Right lobe of liver (tissue), 6 donors: ENCODE results near the gene TNIK. TPM values are rescaled to one million over a fixed set of nuclear protein-coding genes. Genes with fewer than 3 reads are reported as not detected.

Experiments
- ATAC-seq, 4 donors: fragments of 200-7000 bp; cut with Tn5 transposase; one replicate each; pipeline ENCODE4 v1.9.1; 2020; ENCODE audit warnings: mild to moderate bottlenecking in 4 of 4, moderate library complexity in 4 of 4
- DNase-seq, 3 donors: peaks; one replicate each; pipeline ENCODE4 v3.0.0-alpha.2; 2020
- H3K27ac ChIP-seq, 3 donors: fragments of 200-600 bp; one replicate each; pipeline ENCODE4 v1.8.0; 2022
- H3K27me3 ChIP-seq, 2 donors: fragments of 200-600 bp; one replicate each; pipeline ENCODE4 v1.8.0; 2022
- H3K36me3 ChIP-seq, 4 donors: fragments of 200-600 bp; sonication (generic) in 1 of 4; one replicate each; pipeline versions ENCODE4 v1.5.1 to v1.8.0; 2017 to 2022; ENCODE audit warnings: control low read depth in 1 of 4
- H3K4me1 ChIP-seq, 4 donors: fragments of 200-600 bp; sonication (generic) in 1 of 4; one replicate each; pipeline versions ENCODE4 v1.5.1 to v1.8.0; 2017 to 2022; ENCODE audit warnings: control low read depth in 1 of 4
- H3K4me3 ChIP-seq, 3 donors: fragments of 200-600 bp; one replicate each; pipeline ENCODE4 v1.8.0; 2022
- H3K9me3 ChIP-seq, 4 donors: fragments of 200-600 bp; sonication (generic) in 1 of 4; one replicate each; pipeline versions ENCODE4 v1.5.1 to v1.8.0; 2017 to 2022; ENCODE audit warnings: control low read depth in 1 of 4
- CTCF ChIP-seq, 4 donors: fragments of 200-600 bp in 3 of 4; fragments of 450-650 bp in 1 of 4; IDR thresholded peaks; one replicate each; pipeline versions ENCODE4 v1.5.1 to v1.8.0; 2016 to 2022; ENCODE audit warnings: antibody characterized with exemption in 4 of 4, mild to moderate bottlenecking in 2 of 4
- POLR2A ChIP-seq: fragments of 450-650 bp; IDR thresholded peaks from one replicate; pipeline ENCODE4 v1.6.1; 2017; ENCODE audit warnings: antibody characterized with exemption, mild to moderate bottlenecking
- WGBS: methylation state at CpG from one replicate; pipeline ENCODE4 v1.1.6; 2018; ENCODE audit warnings: low coverage, low lambda C conversion rate; ENCODE audit not compliant: insufficient coverage; ENCODE audit errors: missing lambda C conversion rate; 5-methylcytosine and 5-hydroxymethylcytosine counted together
- intact Hi-C, 2 donors: fragments of 100-400 bp; cut with DNase I; formaldehyde crosslinking; loops; one replicate each; pipeline versions ENCODE4 v1.11.2 to v1.14.1; 2022
- total RNA-seq, 6 experiments: library from RNA; depleted of rRNA in 2 of 6; stranded (reverse); fragments of >200 nt in 2 of 6; fragmentation: NEBNext Ultra II Directional in 3 of 6; extraction: Animal tissue kit (Norgen Biotek cat#: 25700) in 3 of 6; gene quantifications; one replicate each; pipeline versions ENCODE4 v1.1.0 to v1.2.4, GENCODE V29; 2016 to 2023
- donor health status: DM: no; HTN: yes; CAD: no.
- donor health status: DM: no; HTN: no; CAD: no.
- donor health status: DM: no; HTN: no; CAD: no.
- donor health status: DM: no; HTN: yes; CAD: no.
- donor health status: DM: no; HTN: yes; CAD: no.

Gene TNIK
- total RNA-seq, 6 experiments from 2014 or later = 5.2 to 8.0 (median 6.8) TPM

GRCh38 chr3:171343693-171344092 is 116.5 kb downstream of the TNIK start:
- no peak overlapping the region for H3K27ac ChIP-seq
- H3K27me3 ChIP-seq = no peaks in the 10 kb centered on the region
- intact Hi-C loops = no loop called here
- TF ChIP-seq CTCF (IDR thresholded peaks at IDR 0.05) (no peak), POLR2A (no peak)
- 90% methylated on average over 1 of the region's 1 CpG for WGBS
- no peak overlapping the region for H3K4me3 ChIP-seq
- H3K9me3 ChIP-seq = no peaks in the 10 kb centered on the region
- peaks cover 0 to 33% (median 13%) of the 10 kb centered on the region in 4 donors for H3K4me1 ChIP-seq
- ATAC-seq = no peak
- no peak for DNase-seq
- H3K36me3 ChIP-seq = no peaks in the 10 kb centered on the region

GRCh38 chr3:171342783-171343420 is 117.3 kb downstream of the TNIK start:
- ATAC-seq (no peak), DNase-seq (no peak)
- no peak overlapping the region for H3K27ac ChIP-seq
- no peaks in the 10 kb centered on the region for H3K9me3 ChIP-seq
- no peak for TF ChIP-seq POLR2A
- TF ChIP-seq CTCF (IDR thresholded peaks at IDR 0.05) = no peak
- H3K36me3 ChIP-seq = no peaks in the 10 kb centered on the region
- H3K4me3 ChIP-seq = no peak overlapping the region
- H3K4me1 ChIP-seq = peaks cover 0 to 33% (median 13%) of the 10 kb centered on the region in 4 donors
- intact Hi-C loops = no loop called here
- H3K27me3 ChIP-seq = no peaks in the 10 kb centered on the region
- WGBS = 94% methylated on average over 2 of the region's 2 CpGs

GRCh38 chr3:171342200-171342599 is 118.0 kb downstream of the TNIK start:
- H3K4me3 ChIP-seq = no peak overlapping the region
- no peaks in the 10 kb centered on the region for H3K36me3 ChIP-seq
- TF ChIP-seq POLR2A (no peak), CTCF (IDR thresholded peaks at IDR 0.05) (no peak)
- DNase-seq (no peak), ATAC-seq (peak; percentile 62 to 74 (median 68))
- 38% methylated on average over 1 of the region's 1 CpG for WGBS
- no peaks in the 10 kb centered on the region for H3K9me3 ChIP-seq
- intact Hi-C loops = no loop called here
- peaks cover 0 to 33% (median 13%) of the 10 kb centered on the region in 4 donors for H3K4me1 ChIP-seq
- H3K27me3 ChIP-seq = no peaks in the 10 kb centered on the region
- H3K27ac ChIP-seq = no peak overlapping the region

GRCh38 chr3:171340434-171340833 is 119.8 kb downstream of the TNIK start:
- no peak for DNase-seq
- peak overlapping the region in 2 of 3 donors; percentile 10 to 41 for H3K27ac ChIP-seq
- TF ChIP-seq POLR2A (no peak), CTCF (IDR thresholded peaks at IDR 0.05) (no peak)

More at GRCh38 chr3:171340434-171340833, 119.8 kb downstream of the TNIK start:
- intact Hi-C loops = no loop called here
- Histone ChIP-seq H3K27me3 (no peaks in the 10 kb centered on the region), H3K36me3 (no peaks in the 10 kb centered on the region), H3K4me3 (no peak overlapping the region), H3K4me1 (peaks cover 0 to 33% (median 13%) of the 10 kb centered on the region in 4 donors), H3K9me3 (no peaks in the 10 kb centered on the region)
- WGBS = 48% methylated on average over 4 of the region's 4 CpGs
- ATAC-seq = peak in 3 of 4 donors; percentile 22 to 37 (median 29)
